Transverse colon (tissue), 4 donors: ENCODE measurements around the gene CDK2. TPM values are rescaled to one million over a fixed set of nuclear protein-coding genes. Genes with fewer than 3 reads are reported as not detected.
A peak's percentile ranks its signal among the peaks of the same experiment; 100 is the strongest.
"Not testable (repeated sequence)": the region's sequence is repeated elsewhere in the genome, so short reads cannot be mapped to it uniquely, and the experiment has no call there.

Experiments
- DNase-seq: peaks from one replicate; pipeline ENCODE4 v3.0.0-alpha.2; 2019
- H3K27ac ChIP-seq, 4 donors: fragments of 200-600 bp; sonication (generic); 2 replicates each; pipeline ENCODE4 v1.5.1; 2016 to 2018; ENCODE audit warnings: inconsistent platforms in 4 of 4
- H3K27me3 ChIP-seq: fragments of 200-600 bp; sonication (generic); 2 replicates; pipeline ENCODE4 v1.5.1; 2017; ENCODE audit warnings: inconsistent platforms
- H3K36me3 ChIP-seq, 4 donors: fragments of 200-600 bp; sonication (generic); 2 replicates each; pipeline ENCODE4 v1.5.1; 2017 to 2019; ENCODE audit warnings: inconsistent platforms in 4 of 4
- H3K4me1 ChIP-seq, 4 donors: fragments of 200-600 bp; sonication (generic); 2 replicates each; pipeline ENCODE4 v1.5.1; 2017 to 2020; ENCODE audit warnings: inconsistent platforms in 4 of 4
- H3K4me3 ChIP-seq, 4 donors: fragments of 200-600 bp; sonication (generic); 1 replicate in 1 of 4; 2 replicates in 3 of 4; pipeline versions ENCODE4 v1.5.1 to v1.6.1; 2017 to 2019; ENCODE audit warnings: inconsistent platforms in 4 of 4
- H3K9me3 ChIP-seq, 2 donors: fragments of 200-600 bp; sonication (generic); 2 replicates each; pipeline ENCODE4 v1.5.1; 2017 to 2019; ENCODE audit warnings: inconsistent platforms in 2 of 2
- CTCF ChIP-seq, 5 experiments: fragments of 200-600 bp in 3 of 5; fragments of 450-650 bp in 2 of 5; sonication (generic) in 3 of 5; IDR thresholded peaks; 1 replicate in 2 of 5; 2 replicates in 3 of 5; pipeline ENCODE4 v1.5.1; 2016 to 2017; ENCODE audit warnings: antibody characterized with exemption in 5 of 5, inconsistent platforms in 3 of 5, mild to moderate bottlenecking in 2 of 5, moderate library complexity in 1 of 5
- EP300 ChIP-seq: sonication (generic); formaldehyde crosslinking; IDR thresholded peaks from one replicate; pipeline ENCODE4 v1.6.1; 2017; ENCODE audit warnings: antibody characterized with exemption, low read depth
- POLR2A ChIP-seq: fragments of 450-650 bp; IDR thresholded peaks from one replicate; pipeline ENCODE4 v1.6.1; 2016; ENCODE audit warnings: antibody characterized with exemption, mild to moderate bottlenecking, moderate library complexity
- POLR2AphosphoS5 ChIP-seq, 3 donors: sonication (generic); formaldehyde crosslinking; IDR thresholded peaks; one replicate each; pipeline ENCODE4 v1.6.1; 2016; ENCODE audit warnings: antibody characterized with exemption in 3 of 3
- WGBS, 2 donors: methylation state at CpG; one replicate each; pipeline ENCODE4 v1.1.5; 2018; ENCODE audit warnings: low coverage in 1 of 2; 5-methylcytosine and 5-hydroxymethylcytosine counted together
- in situ Hi-C, 4 donors: fragments of 200-750 bp; cut with MboI; loops; one replicate each; pipeline versions ENCODE4 v1.15.0 to v1.15.1; 2017; ENCODE audit warnings: low sequenced_read_pairs in 3 of 4, low pct_ligation_motif_present in 1 of 4, low pct_unique_long_range_greater_than_20kb in 1 of 4
- intact Hi-C: fragments of 100-400 bp; cut with DNase I; formaldehyde crosslinking; loops from one replicate; pipeline ENCODE4 v1.15.1; 2023; ENCODE audit warnings: low total_unique reads
- total RNA-seq, 4 donors: library from RNA; depleted of rRNA; stranded (reverse); fragments of >200 nt; gene quantifications; one replicate each; pipeline ENCODE4 v1.1.0, GENCODE V29; 2016

The CDK2 gene
- total RNA-seq, 4 donors from 2014 or later: 6.7 to 22.3 (median 11.1) TPM

- no peaks in the 10 kb centered on the region for H3K27me3 ChIP-seq
- peaks cover 0 to 25% (median 9%) of the 10 kb centered on the region in 4 donors for H3K36me3 ChIP-seq
- H3K4me1 ChIP-seq: peaks cover 0 to 40% (median 26%) of the 10 kb centered on the region in 4 donors
- intact Hi-C loops: no loop called here
- 0 to 3% methylated on average over 4 to 27 of the region's 27 CpGs for WGBS, 2 donors
- DNase-seq: peak; percentile 97
- H3K9me3 ChIP-seq: no peaks in the 10 kb centered on the region
- peak within 1 kb of the TSS; percentile 54 to 67 (median 56) for H3K4me3 ChIP-seq
- peak; percentile 83 for TF ChIP-seq POLR2A
- TF ChIP-seq CTCF (IDR thresholded peaks at IDR 0.05): no peak
- no peak for TF ChIP-seq EP300
- peak; percentile 76 to 90 (median 83) for TF ChIP-seq POLR2AphosphoS5 (IDR thresholded peaks at IDR 0.05)
- in situ Hi-C loops: loop anchor here in 1 of 4 donors (10.0 kb wide), 1 partner anchor 48 kb away; the partner anchor contains the start of gene RPS26
- peak within 1 kb of the TSS; percentile 87 to 92 (median 90) for H3K27ac ChIP-seq
Measured at GRCh38 chr12:55996715-55997534, 30.3 kb downstream of the CDK2 start, which contains the start of gene SUOX. Gene SUOX (plus strand): TSS chr12:55997276. CDS start chr12:56002222, 4,946 bp downstream.

- Histone ChIP-seq H3K27ac (peak overlapping the region; percentile 87 to 92 (median 90)), H3K36me3 (peaks cover 0 to 19% (median 4%) of the 10 kb centered on the region in 4 donors), H3K9me3 (no peaks in the 10 kb centered on the region), H3K4me1 (peaks cover 0 to 40% (median 26%) of the 10 kb centered on the region in 4 donors), H3K4me3 (peak overlapping the region; percentile 54 to 67 (median 56)), H3K27me3 (no peaks in the 10 kb centered on the region)
- TF ChIP-seq CTCF (IDR thresholded peaks at IDR 0.05) (no peak), EP300 (no peak), POLR2A (no peak), POLR2AphosphoS5 (IDR thresholded peaks at IDR 0.05) (no peak)
- intact Hi-C loops (no loop called here), in situ Hi-C loops (loop anchor here in 1 of 4 donors (10.0 kb wide), 1 partner anchor 47 kb away; the partner anchor contains the start of gene RPS26)
- no peak for DNase-seq
- 3% methylated on average over 5 of the region's 5 CpGs; no CpG with 5 or more reads in 1 of the 2 donors for WGBS, 2 donors
Measured at GRCh38 chr12:55997535-55997859, 30.9 kb downstream of the CDK2 start.

- intact Hi-C loops, H3K36me3 ChIP-seq, H3K27ac ChIP-seq, H3K27me3 ChIP-seq, DNase-seq, H3K9me3 ChIP-seq, H3K4me3 ChIP-seq: not testable (repeated sequence)
- in situ Hi-C loops: loop anchor here in 1 of 4 donors (10.0 kb wide), 1 partner anchor 45 kb away; the partner anchor contains the start of gene RPS26
- peaks cover 0 to 40% (median 26%) of the 10 kb centered on the region in 4 donors for H3K4me1 ChIP-seq
- WGBS, 2 donors: 78% methylated on average over 6 of the region's 6 CpGs; no CpG with 5 or more reads in 1 of the 2 donors
Measured at GRCh38 chr12:55999522-55999921, 32.9 kb downstream of the CDK2 start.

- DNase-seq, H3K27me3 ChIP-seq, H3K36me3 ChIP-seq, H3K9me3 ChIP-seq, H3K4me3 ChIP-seq, intact Hi-C loops: not testable (repeated sequence)
- Histone ChIP-seq H3K4me1 (peaks cover 0 to 40% (median 26%) of the 10 kb centered on the region in 4 donors), H3K27ac (peak overlapping the region in 3 of 4 donors; percentile 51 to 74 (median 66))
- WGBS, 2 donors: 90% methylated on average over 33 of the region's 33 CpGs; no CpG with 5 or more reads in 1 of the 2 donors
- in situ Hi-C loops: loop anchor here in 1 of 4 donors (10.0 kb wide), 1 partner anchor 45 kb away; the partner anchor contains the start of gene RPS26
Measured at GRCh38 chr12:55999999-56000540, 33.4 kb downstream of the CDK2 start.
